ENCODE results near the gene GSTCD.

The GSTCD gene

DNA sequence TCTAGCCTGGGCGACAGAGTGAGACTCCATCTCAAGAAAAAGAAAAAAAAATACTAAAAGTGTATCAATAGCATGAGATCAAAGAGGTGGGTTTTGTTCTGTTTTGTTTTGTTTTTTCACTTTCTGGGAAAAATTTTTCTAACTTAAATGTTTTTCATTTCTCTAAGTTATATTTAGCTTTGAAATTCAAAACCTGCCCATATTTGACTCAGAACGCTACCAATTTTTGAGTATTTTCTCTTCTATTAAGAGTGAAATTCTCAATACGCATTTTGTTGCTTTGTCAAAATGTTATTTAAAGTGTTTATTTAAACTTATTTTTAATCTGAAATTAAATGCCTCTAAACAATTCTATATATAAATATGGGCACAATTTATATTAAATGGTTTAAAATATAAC, 39.6 kb downstream of the GSTCD start:
- ChIA-PET POLR2A (no interaction called here), CTCF (no interaction called here)
- Histone ChIP-seq H3K4me1 (ENCODE audit: control insufficient read depth, insufficient read depth, low read length) (no peaks in the 10 kb centered on the region), H3K9me3 (ENCODE audit: control insufficient read depth, insufficient read depth, low read depth, low read length) (no peaks in the 10 kb centered on the region), H3K36me3 (ENCODE audit: control insufficient read depth in 2 of 2, insufficient read depth in 1 of 2, low read length in 2 of 2) (peaks cover 0 to 7% of the 10 kb centered on the region in 2 experiments; a peak in 1 of 3 replicates), H3K4me3 (ENCODE audit: low read depth, low read length) (no peak overlapping the region), H3K27ac (ENCODE audit: extremely low read depth, low read depth, low read length) (no peak overlapping the region)
- TF ChIP-seq ZNF121 (tag by site-specific recombination; IDR thresholded peaks at IDR 0.05), result no peak
- no peak for TF ChIP-seq MZF1 (tag by site-specific recombination; IDR thresholded peaks at IDR 0.05; ENCODE audit: borderline replicate concordance)
- TF ChIP-seq ZNF629 (tag by site-specific recombination; IDR thresholded peaks at IDR 0.05), result no peak
- no peak for TF ChIP-seq ZNF404 (tag by site-specific recombination; IDR thresholded peaks at IDR 0.05)
- no peak for TF ChIP-seq ZNF830 (tag by site-specific recombination; IDR thresholded peaks at IDR 0.05; ENCODE audit: low read depth)
- no peak for TF ChIP-seq ZIC2 (tag by site-specific recombination; IDR thresholded peaks at IDR 0.05)
- TF ChIP-seq INSM2 (tag by site-specific recombination; IDR thresholded peaks at IDR 0.05), result no peak
- TF ChIP-seq ZEB2 (tag by site-specific recombination; IDR thresholded peaks at IDR 0.05), result no peak
- TF ChIP-seq ZNF596 (tag by site-specific recombination; IDR thresholded peaks at IDR 0.05), result no peak
- TF ChIP-seq SP3 (tag by site-specific recombination; IDR thresholded peaks at IDR 0.05), result no peak
- no peak for TF ChIP-seq ATF2 (tag by site-specific recombination; IDR thresholded peaks at IDR 0.05; ENCODE audit: low read depth)
- no peak for TF ChIP-seq ZNF19 (tag by site-specific recombination; IDR thresholded peaks at IDR 0.05; ENCODE audit: low read depth)
- TF ChIP-seq ZNF580 (tag by site-specific recombination; IDR thresholded peaks at IDR 0.05), result no peak
- TF ChIP-seq, protein P1, sequence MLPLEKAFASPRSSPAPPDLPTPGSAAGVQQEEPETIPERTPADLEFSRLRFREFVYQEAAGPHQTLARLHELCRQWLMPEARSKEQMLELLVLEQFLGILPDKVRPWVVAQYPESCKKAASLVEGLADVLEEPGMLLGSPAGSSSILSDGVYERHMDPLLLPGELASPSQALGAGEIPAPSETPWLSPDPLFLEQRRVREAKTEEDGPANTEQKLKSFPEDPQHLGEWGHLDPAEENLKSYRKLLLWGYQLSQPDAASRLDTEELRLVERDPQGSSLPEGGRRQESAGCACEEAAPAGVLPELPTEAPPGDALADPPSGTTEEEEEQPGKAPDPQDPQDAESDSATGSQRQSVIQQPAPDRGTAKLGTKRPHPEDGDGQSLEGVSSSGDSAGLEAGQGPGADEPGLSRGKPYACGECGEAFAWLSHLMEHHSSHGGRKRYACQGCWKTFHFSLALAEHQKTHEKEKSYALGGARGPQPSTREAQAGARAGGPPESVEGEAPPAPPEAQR (tag by site-specific recombination; IDR thresholded peaks at IDR 0.05), result no peak
- TF ChIP-seq ZNF548 (tag by site-specific recombination; IDR thresholded peaks at IDR 0.05), result no peak
- no peak for TF ChIP-seq ZNF658 (tag by site-specific recombination; IDR thresholded peaks at IDR 0.05)
- TF ChIP-seq ZNF354C (tag by site-specific recombination; IDR thresholded peaks at IDR 0.05; ENCODE audit: borderline replicate concordance, low read depth), result no peak
- no peak for TF ChIP-seq ZNF670 (tag by site-specific recombination; IDR thresholded peaks at IDR 0.05; ENCODE audit: low read depth)

DNA sequence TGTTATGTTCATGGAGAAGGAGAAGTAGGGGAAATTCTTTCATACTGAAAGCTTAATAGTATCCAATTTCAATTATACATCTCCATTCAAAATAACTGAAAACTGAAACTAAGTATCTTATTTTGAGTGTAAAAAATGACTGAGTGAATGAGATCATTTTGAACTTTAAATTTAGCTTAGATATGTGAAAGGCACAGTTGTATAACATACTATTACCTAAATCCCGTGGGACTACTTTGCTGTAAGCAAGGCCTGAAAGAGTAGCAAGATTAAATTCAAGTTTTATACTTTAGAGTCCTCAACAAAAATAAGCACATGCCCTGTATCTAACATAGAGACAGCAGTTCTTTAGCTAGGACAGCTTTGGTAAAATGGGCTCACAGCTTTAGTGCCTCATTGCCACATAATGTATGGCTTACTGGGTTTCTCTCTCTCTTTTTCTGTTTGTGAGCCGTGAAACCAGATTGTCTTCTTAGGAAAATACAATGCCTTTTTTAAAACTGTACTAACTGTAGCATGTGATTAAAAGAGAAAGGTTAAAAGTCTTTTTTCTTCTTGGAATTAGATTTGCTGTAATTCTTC, 43.2 kb downstream of the GSTCD start:
- H3K27ac ChIP-seq (ENCODE audit: extremely low read depth, low read depth, low read length), result no peak overlapping the region
- CTCF ChIA-PET, result interaction anchor here (0.9 kb wide), 1 partner anchor 36 kb away, joined by 4 read pairs; no protein-coding TSS in a partner anchor
- TF ChIP-seq ZNF610 (tag by site-specific recombination; IDR thresholded peaks at IDR 0.05; ENCODE audit: borderline replicate concordance) (no peak), ZNF404 (tag by site-specific recombination; IDR thresholded peaks at IDR 0.05) (no peak), ZNF354C (tag by site-specific recombination; IDR thresholded peaks at IDR 0.05; ENCODE audit: borderline replicate concordance, low read depth) (no peak), ZNF777 (tag by site-specific recombination; IDR thresholded peaks at IDR 0.05; ENCODE audit: borderline replicate concordance) (no peak), ZNF114 (tag by site-specific recombination; IDR thresholded peaks at IDR 0.05) (no peak), ZFP41 (tag by site-specific recombination; IDR thresholded peaks at IDR 0.05; ENCODE audit: borderline replicate concordance) (no peak), ZNF112 (tag by site-specific recombination; IDR thresholded peaks at IDR 0.05) (no peak), SP3 (tag by site-specific recombination; IDR thresholded peaks at IDR 0.05) (no peak), ZIC2 (tag by site-specific recombination; IDR thresholded peaks at IDR 0.05) (no peak)
- TF ChIP-seq, protein P2, sequence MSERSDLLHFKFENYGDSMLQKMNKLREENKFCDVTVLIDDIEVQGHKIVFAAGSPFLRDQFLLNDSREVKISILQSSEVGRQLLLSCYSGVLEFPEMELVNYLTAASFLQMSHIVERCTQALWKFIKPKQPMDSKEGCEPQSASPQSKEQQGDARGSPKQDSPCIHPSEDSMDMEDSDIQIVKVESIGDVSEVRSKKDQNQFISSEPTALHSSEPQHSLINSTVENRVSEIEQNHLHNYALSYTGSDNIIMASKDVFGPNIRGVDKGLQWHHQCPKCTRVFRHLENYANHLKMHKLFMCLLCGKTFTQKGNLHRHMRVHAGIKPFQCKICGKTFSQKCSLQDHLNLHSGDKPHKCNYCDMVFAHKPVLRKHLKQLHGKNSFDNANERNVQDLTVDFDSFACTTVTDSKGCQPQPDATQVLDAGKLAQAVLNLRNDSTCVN (tag by site-specific recombination; optimal IDR thresholded peaks at IDR 0.05), result no peak
- no peaks in the 10 kb centered on the region for H3K4me1 ChIP-seq (ENCODE audit: control insufficient read depth, insufficient read depth, low read length)
- no peak overlapping the region for H3K4me3 ChIP-seq (ENCODE audit: low read depth, low read length)
- peaks cover 0 to 4% of the 10 kb centered on the region in 2 experiments; a peak in 1 of 3 replicates for H3K36me3 ChIP-seq (ENCODE audit: control insufficient read depth in 2 of 2, insufficient read depth in 1 of 2, low read length in 2 of 2)
- POLR2A ChIA-PET, result no interaction called here
- no peaks in the 10 kb centered on the region for H3K9me3 ChIP-seq (ENCODE audit: control insufficient read depth, insufficient read depth, low read depth, low read length)
